Neural crest cell (in vitro differentiated cells): ENCODE measurements around the gene THRB. TPM values are rescaled to one million over a fixed set of nuclear protein-coding genes. Genes with fewer than 3 reads are reported as not detected.
"Not testable (repeated sequence)": the region's sequence is repeated elsewhere in the genome, so short reads cannot be mapped to it uniquely, and the experiment has no call there.

Experiments
- DNase-seq: peaks from one replicate; pipeline ENCODE4 v3.0.0; 2021; ENCODE audit warnings: low read depth, mixed read lengths, low spot score
- H3K27ac Mint-ChIP-seq: one replicate; pipeline ENCODE4 v1.8.0; 2021; ENCODE audit warnings: mild to moderate bottlenecking, mixed read lengths; ENCODE audit not compliant: unreplicated experiment
- H3K27me3 Mint-ChIP-seq: 2 replicates; pipeline ENCODE4 v1.8.0; 2021; ENCODE audit warnings: low read depth, mild to moderate bottlenecking, mixed read lengths
- H3K36me3 Mint-ChIP-seq: 2 replicates; pipeline ENCODE4 v1.8.0; 2021; ENCODE audit warnings: low read depth, mild to moderate bottlenecking, mixed read lengths
- H3K4me1 Mint-ChIP-seq: 2 replicates; pipeline ENCODE4 v1.8.0; 2021; ENCODE audit warnings: mixed read lengths
- H3K4me3 Mint-ChIP-seq: one replicate; pipeline ENCODE4 v1.8.0; 2021; ENCODE audit warnings: mild to moderate bottlenecking, mixed read lengths
- H3K9me3 Mint-ChIP-seq: 2 replicates; pipeline ENCODE4 v1.8.0; 2021; ENCODE audit warnings: mixed read lengths
- total RNA-seq: library from RNA; stranded (reverse); gene quantifications from 2 replicates; pipeline ENCODE4 v1.2.1, GENCODE V29; 2021
- TF ChIP-seq, protein P1 (sequence below): fragments of 200-600 bp; sonication (generic); conservative IDR thresholded peaks from 2 replicates; pipeline ENCODE4 v1.5.0; 2021; ENCODE audit warnings: antibody characterized with exemption, mild to moderate bottlenecking

Gene THRB
- total RNA-seq, 1 donor from 2014 or later = 0.65 TPM

DNA sequence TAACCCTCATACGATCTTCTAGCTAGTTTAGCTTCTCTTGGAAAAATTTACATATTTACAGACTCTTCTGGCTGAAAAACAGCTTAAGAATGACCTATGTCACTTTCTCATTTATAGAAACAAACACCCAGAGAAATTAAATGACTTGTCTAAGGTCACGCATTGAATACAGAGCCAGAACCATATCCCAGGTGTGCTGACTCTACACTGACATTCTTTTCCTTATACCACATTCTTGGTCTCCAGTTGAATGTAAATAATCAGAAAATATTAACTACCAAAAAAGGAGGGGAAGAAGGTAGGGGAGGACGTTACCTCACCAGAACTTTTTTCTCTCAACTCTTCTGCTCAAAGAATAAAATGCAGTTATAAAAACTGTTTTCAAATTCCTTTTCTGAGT, 95.0 kb downstream of the THRB start:
- Mint-ChIP-seq H3K4me3 (no peak overlapping the region), H3K9me3 (peaks cover 2% of the 10 kb centered on the region), H3K4me1 (no peaks in the 10 kb centered on the region), H3K27me3 (no peaks in the 10 kb centered on the region), H3K27ac (no peak overlapping the region), H3K36me3 (no peaks in the 10 kb centered on the region)
- TF ChIP-seq, protein P1, sequence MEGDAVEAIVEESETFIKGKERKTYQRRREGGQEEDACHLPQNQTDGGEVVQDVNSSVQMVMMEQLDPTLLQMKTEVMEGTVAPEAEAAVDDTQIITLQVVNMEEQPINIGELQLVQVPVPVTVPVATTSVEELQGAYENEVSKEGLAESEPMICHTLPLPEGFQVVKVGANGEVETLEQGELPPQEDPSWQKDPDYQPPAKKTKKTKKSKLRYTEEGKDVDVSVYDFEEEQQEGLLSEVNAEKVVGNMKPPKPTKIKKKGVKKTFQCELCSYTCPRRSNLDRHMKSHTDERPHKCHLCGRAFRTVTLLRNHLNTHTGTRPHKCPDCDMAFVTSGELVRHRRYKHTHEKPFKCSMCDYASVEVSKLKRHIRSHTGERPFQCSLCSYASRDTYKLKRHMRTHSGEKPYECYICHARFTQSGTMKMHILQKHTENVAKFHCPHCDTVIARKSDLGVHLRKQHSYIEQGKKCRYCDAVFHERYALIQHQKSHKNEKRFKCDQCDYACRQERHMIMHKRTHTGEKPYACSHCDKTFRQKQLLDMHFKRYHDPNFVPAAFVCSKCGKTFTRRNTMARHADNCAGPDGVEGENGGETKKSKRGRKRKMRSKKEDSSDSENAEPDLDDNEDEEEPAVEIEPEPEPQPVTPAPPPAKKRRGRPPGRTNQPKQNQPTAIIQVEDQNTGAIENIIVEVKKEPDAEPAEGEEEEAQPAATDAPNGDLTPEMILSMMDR = no peak
- DNase-seq = no peak

DNA sequence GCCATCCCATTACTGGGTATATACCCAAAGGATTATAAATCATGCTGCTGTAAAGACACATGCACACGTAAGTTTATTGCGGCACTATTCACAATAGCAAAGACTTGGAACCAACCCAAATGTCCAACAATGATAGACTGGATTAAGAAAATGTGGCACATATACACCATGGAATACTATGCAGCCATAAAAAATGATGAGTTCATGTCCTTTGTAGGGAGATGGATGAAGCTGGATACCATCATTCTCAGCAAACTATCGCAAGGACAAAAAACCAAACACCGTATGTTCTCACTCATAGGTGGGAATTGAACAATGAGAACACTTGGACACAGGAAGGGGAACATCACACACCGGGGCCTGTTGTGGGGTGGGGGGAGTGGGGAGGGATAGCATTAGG, 95.9 kb downstream of the THRB start:
- H3K4me3 Mint-ChIP-seq, H3K27ac Mint-ChIP-seq, H3K4me1 Mint-ChIP-seq, H3K9me3 Mint-ChIP-seq, DNase-seq, H3K27me3 Mint-ChIP-seq, H3K36me3 Mint-ChIP-seq: not testable (repeated sequence)

DNA sequence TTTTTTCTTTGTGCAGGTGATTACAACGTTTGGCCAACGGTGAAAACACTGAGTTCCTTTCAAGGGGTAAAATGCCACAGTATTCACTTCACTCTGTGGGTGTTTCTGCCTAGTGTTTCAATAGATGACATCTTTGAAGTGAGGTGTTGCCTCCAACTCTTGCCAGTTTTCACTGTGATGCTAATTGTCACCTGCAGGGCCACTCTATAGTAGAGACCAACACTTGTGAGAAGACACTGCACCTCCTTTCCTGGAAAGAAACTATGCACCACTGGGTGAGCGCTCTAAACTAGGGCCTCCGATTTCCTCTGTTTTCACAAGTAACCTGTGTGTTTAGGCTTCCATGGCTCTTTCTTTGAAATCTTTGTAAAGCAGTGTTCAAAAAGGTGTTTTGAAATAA, 98.3 kb downstream of the THRB start:
- TF ChIP-seq, protein P1 = no peak
- H3K27me3 Mint-ChIP-seq = no peaks in the 10 kb centered on the region

DNA sequence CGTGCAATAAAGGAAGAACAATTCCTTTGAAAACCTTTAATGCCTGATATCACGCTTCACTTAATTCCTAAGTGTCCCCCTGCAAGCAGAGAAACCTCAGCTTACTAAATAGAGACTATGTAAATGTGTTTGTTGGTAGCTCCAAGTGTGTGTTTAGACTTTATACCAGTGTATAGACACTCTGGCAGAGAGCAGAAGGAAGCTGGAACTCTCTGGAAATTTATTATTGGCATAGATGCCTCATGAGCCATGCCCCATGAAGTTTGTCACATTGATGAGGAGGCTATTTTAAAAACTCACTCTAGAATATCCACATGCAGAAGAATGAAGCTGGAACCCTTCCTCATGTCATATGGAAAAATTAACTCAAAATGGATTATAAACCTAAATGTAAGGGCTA, 99.9 kb downstream of the THRB start:
- no peak for DNase-seq
- H3K36me3 Mint-ChIP-seq = no peaks in the 10 kb centered on the region
- no peaks in the 10 kb centered on the region for H3K4me1 Mint-ChIP-seq
- H3K27ac Mint-ChIP-seq = no peak overlapping the region
- TF ChIP-seq, protein P1 = no peak
- no peak overlapping the region for H3K4me3 Mint-ChIP-seq
- no peaks in the 10 kb centered on the region for H3K27me3 Mint-ChIP-seq
- peaks cover 2% of the 10 kb centered on the region for H3K9me3 Mint-ChIP-seq

More for the DNA sequence above, 98.3 kb downstream of the THRB start:
- Mint-ChIP-seq H3K4me1 (no peaks in the 10 kb centered on the region), H3K36me3 (no peaks in the 10 kb centered on the region), H3K27ac (no peak overlapping the region), H3K9me3 (peaks cover 2% of the 10 kb centered on the region), H3K4me3 (no peak overlapping the region)
- DNase-seq = no peak

DNA sequence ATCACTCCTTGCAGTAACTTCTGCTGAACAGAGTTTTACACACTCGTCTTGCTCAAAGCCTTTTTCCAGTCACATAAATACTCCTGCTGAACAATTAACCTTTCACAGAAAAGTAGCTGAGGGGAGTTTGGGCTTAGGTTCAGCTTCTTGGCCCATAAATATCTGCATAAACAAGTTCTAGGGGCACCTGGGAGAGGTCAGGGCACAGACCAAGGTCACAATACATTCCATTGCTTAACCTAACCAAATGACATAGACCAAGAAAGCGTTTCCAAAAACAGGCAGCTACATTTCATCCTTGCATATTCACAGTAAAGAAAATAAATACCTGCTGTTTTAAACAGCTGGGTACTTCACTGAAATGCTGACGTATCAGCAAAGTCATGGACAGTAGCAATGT, 101.3 kb downstream of the THRB start:
- no peak overlapping the region for H3K27ac Mint-ChIP-seq
- H3K36me3 Mint-ChIP-seq = no peaks in the 10 kb centered on the region
- TF ChIP-seq, protein P1 = no peak
- no peak for DNase-seq
- H3K9me3 Mint-ChIP-seq = peaks cover 2% of the 10 kb centered on the region
- no peaks in the 10 kb centered on the region for H3K27me3 Mint-ChIP-seq
- H3K4me3 Mint-ChIP-seq = no peak overlapping the region
- no peaks in the 10 kb centered on the region for H3K4me1 Mint-ChIP-seq

DNA sequence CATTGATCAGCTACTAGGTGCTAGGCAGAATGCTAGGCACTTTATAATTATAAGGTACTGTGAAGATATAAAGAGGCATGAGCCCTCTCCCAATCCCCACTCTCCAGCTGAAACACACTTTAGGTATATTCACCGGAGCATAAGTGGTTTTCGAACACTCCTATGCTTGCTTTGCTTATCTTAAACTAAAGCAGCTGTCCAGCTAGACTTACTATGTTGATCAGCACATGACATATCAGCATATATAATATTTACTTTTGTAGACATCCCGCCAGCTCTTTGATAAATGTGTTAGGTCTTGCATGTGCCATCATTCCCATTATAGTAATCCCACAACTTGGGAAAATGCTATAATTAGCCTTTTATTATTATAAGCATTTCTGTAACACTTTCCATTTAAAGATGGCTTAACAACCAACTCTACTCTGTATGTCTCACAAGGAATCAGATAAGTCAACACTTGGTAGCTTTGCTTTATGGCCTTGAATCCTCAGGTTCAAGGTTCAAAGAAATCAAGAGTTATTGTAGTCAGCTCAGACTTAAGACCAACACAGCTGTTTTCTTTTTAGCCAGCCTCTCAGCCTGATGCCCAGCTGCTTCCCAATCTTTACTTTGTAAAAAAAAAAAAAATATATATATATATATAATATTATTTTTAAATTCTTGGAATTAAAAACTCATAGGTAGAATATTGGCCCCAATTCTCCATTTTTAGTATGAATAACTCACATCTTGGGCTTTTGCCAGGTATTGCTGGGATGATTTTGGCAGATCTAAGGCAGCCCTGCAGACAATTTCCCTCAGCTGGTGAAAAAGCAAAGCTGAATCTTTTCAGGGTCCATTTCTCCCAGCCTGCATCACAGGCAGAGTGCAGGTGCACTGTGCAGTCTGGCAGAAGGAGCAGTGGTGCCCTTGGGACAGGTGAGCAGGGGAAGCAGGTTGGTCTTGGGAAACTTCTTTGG, 104.2 kb downstream of the THRB start:
- DNase-seq = no peak
- no peaks in the 10 kb centered on the region for H3K27me3 Mint-ChIP-seq
- TF ChIP-seq, protein P1 = no peak
- no peaks in the 10 kb centered on the region for H3K4me1 Mint-ChIP-seq
- H3K9me3 Mint-ChIP-seq = peaks cover 2% of the 10 kb centered on the region
- H3K27ac Mint-ChIP-seq = no peak overlapping the region
- H3K36me3 Mint-ChIP-seq = no peaks in the 10 kb centered on the region
- H3K4me3 Mint-ChIP-seq = no peak overlapping the region
